Hematopoietic multipotent progenitor cell treated with erythropoietin and hydrocortisone succinate and interleukin-3 and kit ligand, for 15 days (in vitro differentiated cells): ENCODE results near the gene FJX1.
"Not testable (repeated sequence)": the region's sequence is repeated elsewhere in the genome, so short reads cannot be mapped to it uniquely, and the experiment has no call there.

Experiments
- DNase-seq: peaks from one replicate; pipeline ENCODE4 v3.0.0-alpha.2; 2015; ENCODE audit warnings: low spot score

FJX1 gene

GRCh38 chr11:35633827-35634423 lies 15.7 kb downstream of the FJX1 start:
- no peak for DNase-seq

- no peak for DNase-seq
These were observed 17.7 kb downstream of the FJX1 start for GRCh38 chr11:35635933-35636332.

GRCh38 chr11:35639591-35640179 lies 21.4 kb downstream of the FJX1 start:
- DNase-seq = no peak

- no peak for DNase-seq
These were observed 23.1 kb downstream of the FJX1 start for GRCh38 chr11:35641171-35641897.

- no peak for DNase-seq
These were observed 23.7 kb downstream of the FJX1 start for GRCh38 chr11:35641964-35642363.

- DNase-seq = no peak
These were observed 29.3 kb downstream of the FJX1 start for GRCh38 chr11:35647421-35648093.

- DNase-seq = no peak
These were observed 31.7 kb downstream of the FJX1 start for GRCh38 chr11:35650006-35650405.

GRCh38 chr11:35650467-35650866 lies 32.2 kb downstream of the FJX1 start:
- DNase-seq = no peak

GRCh38 chr11:35651263-35651662 lies 33.0 kb downstream of the FJX1 start:
- no peak for DNase-seq

GRCh38 chr11:35652786-35653185 lies 34.5 kb downstream of the FJX1 start:
- DNase-seq = not testable (repeated sequence)

- DNase-seq = no peak
These were observed 36.5 kb downstream of the FJX1 start for GRCh38 chr11:35654711-35655110.

GRCh38 chr11:35655254-35655653 lies 37.0 kb downstream of the FJX1 start:
- DNase-seq = no peak

GRCh38 chr11:35655856-35656255 lies 37.6 kb downstream of the FJX1 start:
- DNase-seq = no peak

GRCh38 chr11:35658020-35658948 lies 40.0 kb downstream of the FJX1 start:
- no peak for DNase-seq

- no peak for DNase-seq
These were observed 43.3 kb downstream of the FJX1 start for GRCh38 chr11:35661534-35661933.

GRCh38 chr11:35662061-35662648 lies 43.9 kb downstream of the FJX1 start:
- no peak for DNase-seq

- DNase-seq = no peak
These were observed 44.6 kb downstream of the FJX1 start, which contains the start of gene TRIM44 for GRCh38 chr11:35662649-35663407. TSS of gene TRIM44 (plus strand) at chr11:35662775. CDS start at chr11:35663112, 337 bp downstream.

GRCh38 chr11:35663408-35663702 lies 45.1 kb downstream of the FJX1 start:
- DNase-seq = no peak

GRCh38 chr11:35664977-35665441 lies 46.7 kb downstream of the FJX1 start:
- DNase-seq = no peak

- no peak for DNase-seq
These were observed 49.0 kb downstream of the FJX1 start for GRCh38 chr11:35667257-35667656.

- not testable (repeated sequence) for DNase-seq
These were observed 50.1 kb downstream of the FJX1 start for GRCh38 chr11:35668350-35668749.
